ENCODE results near the gene DHRS9.

GRCh38 chr2:169090133-169090820 is 20.9 kb downstream of the DHRS9 start:
- no peak for TF ChIP-seq CTCF (IDR thresholded peaks at IDR 0.05)
- TF ChIP-seq POLR2A (IDR thresholded peaks at IDR 0.05): no peak
